AG08396 (cell line): ENCODE measurements around the gene NRSN1.
"Not testable (repeated sequence)": the region's sequence is repeated elsewhere in the genome, so short reads cannot be mapped to it uniquely, and the experiment has no call there.

Experiments
- DNase-seq: peaks from one replicate; pipeline ENCODE4 v3.0.0; 2012; ENCODE audit warnings: low spot score, mixed read lengths

NRSN1 gene

DNA sequence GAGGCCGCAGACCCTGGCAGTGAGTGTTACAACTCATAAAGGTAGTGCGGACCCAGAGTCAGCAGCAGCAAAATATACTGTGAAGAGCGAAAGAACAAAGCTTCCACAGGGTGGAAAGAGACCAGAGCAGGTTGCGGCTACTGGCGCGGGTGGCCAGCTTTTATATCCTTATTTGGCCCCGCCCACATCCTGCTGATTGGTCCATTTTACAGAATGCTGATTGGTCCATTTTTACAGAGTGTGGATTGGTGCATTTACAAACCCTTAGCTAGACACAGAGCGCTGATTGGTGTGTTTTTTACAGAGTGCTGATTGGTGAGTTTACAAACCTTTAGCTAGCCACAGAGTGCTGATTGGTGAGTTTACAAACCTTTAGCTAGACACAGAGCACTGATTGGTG is 16.7 kb downstream of the NRSN1 start:
- not testable (repeated sequence) for DNase-seq

DNA sequence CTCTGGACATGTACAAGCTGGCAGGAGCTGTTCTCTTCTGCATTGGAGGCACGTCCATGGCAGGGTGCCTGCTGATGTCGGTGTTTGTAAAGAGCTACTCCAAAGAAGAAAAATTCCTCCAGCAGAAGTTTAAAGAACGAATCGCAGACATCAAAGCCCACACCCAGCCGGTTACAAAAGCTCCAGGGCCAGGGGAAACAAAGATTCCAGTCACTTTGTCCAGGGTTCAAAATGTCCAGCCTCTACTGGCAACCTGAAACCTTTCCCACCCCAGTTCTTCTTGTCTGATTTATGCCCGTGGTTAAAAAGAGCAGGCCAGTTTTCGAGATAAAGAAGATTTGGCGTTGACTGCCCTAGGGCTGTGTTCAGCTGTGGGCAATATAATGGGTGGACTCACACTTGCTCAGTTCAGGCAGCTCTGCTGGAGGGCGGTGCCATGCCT is 19.7 kb downstream of the NRSN1 start:
- no peak for DNase-seq

GRCh38 chr6:24146871-24147270 is 20.9 kb downstream of the NRSN1 start:
- DNase-seq = no peak

DNA sequence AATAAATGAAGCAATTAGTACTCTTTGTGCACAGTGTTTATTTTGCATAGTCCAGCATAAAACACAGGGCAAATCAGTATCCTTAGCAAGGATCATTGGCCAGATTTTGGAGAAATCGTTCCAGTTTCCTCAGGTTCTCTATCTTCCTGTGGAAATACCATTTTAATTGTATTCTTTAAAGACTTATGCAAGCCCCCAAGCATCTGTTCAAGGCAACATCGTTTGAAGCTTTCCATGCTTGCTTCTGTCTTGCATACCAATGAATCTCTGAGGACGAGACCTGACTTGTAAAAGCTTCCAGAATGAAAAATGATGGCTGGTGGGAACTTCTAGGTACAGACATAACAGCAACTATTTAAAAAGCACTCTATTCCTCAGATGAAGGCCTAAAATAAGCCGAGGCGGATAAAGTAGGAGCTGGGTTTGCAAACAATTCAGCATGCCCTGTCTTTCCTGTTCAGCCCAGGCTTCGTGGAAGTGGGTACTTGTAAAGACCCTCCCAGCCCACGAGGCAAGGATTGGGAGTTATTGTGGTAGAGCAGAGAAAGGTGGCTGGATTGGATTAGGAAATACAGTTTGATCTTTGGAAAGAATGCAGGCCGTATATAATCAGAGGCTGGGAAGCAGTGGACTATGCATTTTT is 21.6 kb downstream of the NRSN1 start:
- no peak for DNase-seq

GRCh38 chr6:24148154-24148570 is 22.1 kb downstream of the NRSN1 start:
- no peak for DNase-seq

GRCh38 chr6:24148684-24149083 is 22.7 kb downstream of the NRSN1 start:
- no peak for DNase-seq

- no peak for DNase-seq
These were observed 23.3 kb downstream of the NRSN1 start for GRCh38 chr6:24149296-24149695.

DNA sequence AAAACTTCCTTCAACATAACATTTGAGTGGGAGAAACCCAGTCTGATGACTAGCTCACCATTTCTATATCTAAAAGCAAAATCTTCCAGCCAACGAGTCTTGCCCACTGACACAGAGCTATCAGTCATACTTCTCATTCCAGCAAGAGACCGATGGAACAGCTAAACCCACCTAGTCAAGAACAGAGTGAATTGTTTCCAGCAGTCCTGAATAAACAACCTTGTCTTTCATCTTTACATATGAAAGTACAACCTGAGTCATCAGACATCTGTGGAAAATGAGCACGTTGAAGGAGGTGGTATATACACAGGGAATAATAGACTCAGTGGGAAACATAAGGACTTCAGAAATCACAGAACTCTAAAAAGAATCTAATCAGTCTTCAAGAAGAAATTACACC is 23.8 kb downstream of the NRSN1 start:
- DNase-seq = no peak

DNA sequence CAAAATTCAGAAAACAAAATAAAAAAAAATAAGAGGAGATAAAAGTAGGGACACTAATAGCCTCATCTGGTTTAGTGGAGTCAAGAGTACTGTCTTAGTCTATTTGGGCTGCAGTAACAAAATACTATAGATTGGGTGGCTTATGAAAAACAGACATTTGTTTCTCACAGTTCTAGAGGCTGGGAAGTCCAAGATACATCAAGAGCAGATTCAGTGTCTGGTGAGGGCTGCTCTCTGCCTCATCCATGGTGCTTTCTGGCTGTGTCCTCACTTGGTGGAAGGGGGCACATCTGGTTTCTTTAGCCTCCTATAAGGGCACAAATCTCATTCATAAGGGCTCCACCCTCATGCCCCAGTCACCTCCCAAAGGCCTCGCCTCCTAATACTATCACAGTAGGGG is 26.0 kb downstream of the NRSN1 start:
- no peak for DNase-seq

- no peak for DNase-seq
These were observed 28.1 kb downstream of the NRSN1 start for GRCh38 chr6:24154121-24154520.

DNA sequence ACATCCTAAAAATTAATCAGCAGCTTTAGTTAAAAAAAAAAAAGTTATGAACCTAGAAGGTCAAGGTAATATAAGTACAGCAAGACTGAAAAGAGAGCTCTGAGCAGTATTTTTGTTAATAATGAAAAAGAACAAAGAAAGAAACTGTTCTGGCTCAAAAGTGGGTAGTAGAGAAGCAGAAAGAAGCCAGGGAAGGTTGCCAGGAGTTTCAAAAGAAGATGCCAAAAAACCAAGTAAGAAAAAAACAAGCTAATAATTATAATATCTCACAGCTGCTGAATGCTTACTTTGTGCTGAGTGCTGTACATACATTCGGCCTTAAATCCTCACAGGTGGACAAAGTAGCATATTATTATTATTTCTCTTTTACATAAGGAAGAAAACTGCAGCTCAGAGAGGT is 31.9 kb downstream of the NRSN1 start:
- DNase-seq = no peak

- DNase-seq = no peak
These were observed 57.6 kb downstream of the NRSN1 start for GRCh38 chr6:24183584-24183983.

GRCh38 chr6:24186349-24186748 is 60.3 kb downstream of the NRSN1 start:
- DNase-seq = no peak

GRCh38 chr6:24187965-24188577 is 62.1 kb downstream of the NRSN1 start:
- DNase-seq = no peak

- no peak for DNase-seq
These were observed 62.6 kb downstream of the NRSN1 start for GRCh38 chr6:24188578-24189080.

DNA sequence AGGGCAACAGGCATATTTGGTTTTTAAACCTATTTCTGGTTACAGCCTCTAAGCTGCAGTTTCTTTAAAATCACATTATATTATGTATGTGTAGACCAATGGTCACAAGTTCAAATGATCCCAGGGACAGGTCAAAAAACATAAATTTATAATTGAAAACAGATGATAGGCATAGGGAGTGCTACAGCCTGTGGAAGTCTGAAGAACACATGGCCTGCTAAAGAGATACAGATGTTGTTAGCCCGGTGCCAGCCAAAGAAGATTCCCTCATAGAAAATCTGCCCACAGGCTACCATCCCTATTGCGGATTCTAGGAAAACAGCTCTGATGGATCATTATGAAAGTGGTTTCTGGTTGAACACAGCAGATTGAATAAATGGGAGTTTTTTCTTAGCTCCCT is 65.3 kb downstream of the NRSN1 start:
- no peak for DNase-seq

DNA sequence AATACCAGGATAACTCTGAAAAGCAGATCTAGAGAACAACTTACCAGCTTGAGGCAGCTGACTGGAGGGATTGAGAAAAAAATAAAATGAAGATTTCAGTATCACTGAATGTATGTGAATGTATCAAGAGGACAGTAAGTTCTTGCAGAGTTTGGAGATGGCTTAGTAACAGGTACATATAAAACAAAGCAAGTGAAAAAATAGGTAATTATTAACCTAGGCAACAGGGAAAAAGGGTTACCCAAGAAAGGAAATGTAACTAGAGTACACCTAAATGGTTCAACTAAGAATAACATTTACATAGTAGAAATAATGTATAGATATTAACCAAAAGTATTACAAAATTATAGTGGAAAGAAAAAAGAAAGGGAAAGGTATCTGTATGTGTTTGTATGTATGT is 67.3 kb downstream of the NRSN1 start:
- no peak for DNase-seq

- no peak for DNase-seq
These were observed 69.1 kb downstream of the NRSN1 start for GRCh38 chr6:24194978-24195700.

- DNase-seq = no peak
These were observed 70.0 kb downstream of the NRSN1 start for GRCh38 chr6:24195836-24196597.
